ENCODE results near the gene PDYN.

- TF ChIP-seq CTCF (IDR thresholded peaks at IDR 0.05; ENCODE audit: borderline replicate concordance, extremely low read depth, low read length, poor library complexity, severe bottlenecking) (no peak), EZH2 (IDR thresholded peaks at IDR 0.05; ENCODE audit: borderline replicate concordance, low read depth, low read length, severe bottlenecking) (no peak)
Measured at GRCh38 chr20:1952737-1953530, 40.9 kb downstream of the PDYN start.
